Body of pancreas (tissue), 4 donors: ENCODE results near the gene CRX.

Source experiments
- CTCF ChIP-seq, 7 experiments: fragments of 450-650 bp in 4 of 7; fragments of 200-600 bp in 3 of 7; sonication (generic) in 3 of 7; IDR thresholded peaks; one replicate each; pipeline ENCODE4 v1.5.1; 2016 to 2019; ENCODE audit warnings: antibody characterized with exemption in 7 of 7
- POLR2A ChIP-seq, 3 donors: fragments of 450-650 bp; IDR thresholded peaks; one replicate each; pipeline ENCODE4 v1.6.1; 2016; ENCODE audit warnings: antibody characterized with exemption in 3 of 3, mild to moderate bottlenecking in 2 of 3

- TF ChIP-seq CTCF (IDR thresholded peaks at IDR 0.05) (no peak), POLR2A (IDR thresholded peaks at IDR 0.05) (no peak)
These were observed 39.9 kb downstream of the CRX start for GRCh38 chr19:47861630-47862029.
